IPS-NIHi7 (cell line): Measurements from ENCODE around the gene LYL1.
A peak's percentile ranks its signal among the peaks of the same experiment; 100 is the strongest.
"Not testable (repeated sequence)": the region's sequence is repeated elsewhere in the genome, so short reads cannot be mapped to it uniquely, and the experiment has no call there.

Experiments used
- DNase-seq: peaks from one replicate; pipeline ENCODE4 v3.0.0; 2012; ENCODE audit warnings: mixed read lengths; ENCODE audit errors: extremely low spot score

The LYL1 gene

GRCh38 chr19:13102666-13103580 lies at the start of gene LYL1:
LYL1 (minus strand) TSS chr19:13102858; CDS start chr19:13101171, 1,687 bp downstream.
- DNase-seq = peak; percentile 80

- DNase-seq = peak; percentile 91
Measured at GRCh38 chr19:13151605-13152355, 49.1 kb upstream of the LYL1 start.

GRCh38 chr19:13150931-13151604 lies 48.4 kb upstream of the LYL1 start:
- DNase-seq = no peak

- peak; percentile 86 for DNase-seq
Measured at GRCh38 chr19:13150187-13150930, 47.7 kb upstream of the LYL1 start, which contains the start of the genes IER2 and STX10. IER2 (plus strand) TSS chr19:13150411; CDS start chr19:13153187, 2,776 bp downstream. STX10 (minus strand) TSS chr19:13150375; CDS start chr19:13150173, 202 bp downstream.

- DNase-seq = no peak
Measured at GRCh38 chr19:13149628-13150186, 47.0 kb upstream of the LYL1 start.

- not testable (repeated sequence) for DNase-seq
Measured at GRCh38 chr19:13149173-13149627, 46.5 kb upstream of the LYL1 start.

- DNase-seq = no peak
Measured at GRCh38 chr19:13146763-13147563, 44.3 kb upstream of the LYL1 start.

GRCh38 chr19:13139633-13140311 lies 37.1 kb upstream of the LYL1 start:
- no peak for DNase-seq

- no peak for DNase-seq
Measured at GRCh38 chr19:13138916-13139198, 36.2 kb upstream of the LYL1 start.

- DNase-seq = no peak
Measured at GRCh38 chr19:13138171-13138915, 35.7 kb upstream of the LYL1 start.

- DNase-seq = no peak
Measured at GRCh38 chr19:13137290-13137794, 34.7 kb upstream of the LYL1 start.

- no peak for DNase-seq
Measured at GRCh38 chr19:13135068-13136062, 32.7 kb upstream of the LYL1 start.

GRCh38 chr19:13134626-13135025 lies 32.0 kb upstream of the LYL1 start:
- no peak for DNase-seq

- no peak for DNase-seq
Measured at GRCh38 chr19:13133241-13133870, 30.7 kb upstream of the LYL1 start.

GRCh38 chr19:13132471-13133180 lies 30.0 kb upstream of the LYL1 start:
- DNase-seq = no peak

- no peak for DNase-seq
Measured at GRCh38 chr19:13130886-13131490, 28.3 kb upstream of the LYL1 start.
